ENCODE data around the gene MCCC1.

Gene MCCC1

GRCh38 chr3:182979674-182980191, 119.6 kb downstream of the MCCC1 start:
- DNase-seq, result no peak

GRCh38 chr3:182979103-182979673, 120.1 kb downstream of the MCCC1 start:
- DNase-seq, result no peak

- no peak for DNase-seq
Observed at GRCh38 chr3:182978387-182978786, 120.9 kb downstream of the MCCC1 start.

- DNase-seq, result no peak
Observed at GRCh38 chr3:182973047-182973446, 126.2 kb downstream of the MCCC1 start.

GRCh38 chr3:182972387-182972786, 126.9 kb downstream of the MCCC1 start:
- no peak for DNase-seq

GRCh38 chr3:182971637-182972036, 127.7 kb downstream of the MCCC1 start:
- DNase-seq, result no peak

- no peak for DNase-seq
Observed at GRCh38 chr3:182970811-182971418, 128.4 kb downstream of the MCCC1 start.

- DNase-seq, result no peak
Observed at GRCh38 chr3:182969853-182970252, 129.4 kb downstream of the MCCC1 start.

DNA sequence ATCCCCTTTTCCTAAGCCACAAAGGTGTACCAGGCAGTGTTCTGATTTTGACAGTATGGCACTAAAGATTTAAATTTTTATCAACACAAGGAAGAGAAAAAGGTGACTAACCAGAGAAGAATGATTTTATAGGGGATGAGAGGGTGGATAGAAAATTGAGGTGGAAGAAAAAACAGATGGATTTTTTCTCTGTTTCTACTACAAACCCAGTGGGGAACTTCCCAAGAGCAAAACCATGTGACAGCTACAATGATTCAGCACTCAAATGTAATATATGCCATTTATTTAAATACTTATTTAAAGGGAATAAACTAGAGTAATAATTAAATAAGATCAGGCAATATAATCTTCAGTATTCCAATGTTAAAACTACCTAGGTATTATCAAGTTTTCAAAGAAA, 130.0 kb downstream of the MCCC1 start:
- no peak for DNase-seq

GRCh38 chr3:182967218-182968204, 131.8 kb downstream of the MCCC1 start:
- no peak for DNase-seq

- DNase-seq, result no peak
Observed at GRCh38 chr3:182965861-182966366, 133.4 kb downstream of the MCCC1 start.
